GM12873 (cell line): Measurements from ENCODE around the gene BET1L.

Experiments
- CTCF ChIP-seq: IDR thresholded peaks from 2 replicates; pipeline ENCODE4 v1.5.1; 2012; ENCODE audit warnings: low read depth, mild to moderate bottlenecking, moderate library complexity, low read length, control low read depth; ENCODE audit not compliant: insufficient read depth; ENCODE audit errors: missing control alignments

Gene BET1L

DNA sequence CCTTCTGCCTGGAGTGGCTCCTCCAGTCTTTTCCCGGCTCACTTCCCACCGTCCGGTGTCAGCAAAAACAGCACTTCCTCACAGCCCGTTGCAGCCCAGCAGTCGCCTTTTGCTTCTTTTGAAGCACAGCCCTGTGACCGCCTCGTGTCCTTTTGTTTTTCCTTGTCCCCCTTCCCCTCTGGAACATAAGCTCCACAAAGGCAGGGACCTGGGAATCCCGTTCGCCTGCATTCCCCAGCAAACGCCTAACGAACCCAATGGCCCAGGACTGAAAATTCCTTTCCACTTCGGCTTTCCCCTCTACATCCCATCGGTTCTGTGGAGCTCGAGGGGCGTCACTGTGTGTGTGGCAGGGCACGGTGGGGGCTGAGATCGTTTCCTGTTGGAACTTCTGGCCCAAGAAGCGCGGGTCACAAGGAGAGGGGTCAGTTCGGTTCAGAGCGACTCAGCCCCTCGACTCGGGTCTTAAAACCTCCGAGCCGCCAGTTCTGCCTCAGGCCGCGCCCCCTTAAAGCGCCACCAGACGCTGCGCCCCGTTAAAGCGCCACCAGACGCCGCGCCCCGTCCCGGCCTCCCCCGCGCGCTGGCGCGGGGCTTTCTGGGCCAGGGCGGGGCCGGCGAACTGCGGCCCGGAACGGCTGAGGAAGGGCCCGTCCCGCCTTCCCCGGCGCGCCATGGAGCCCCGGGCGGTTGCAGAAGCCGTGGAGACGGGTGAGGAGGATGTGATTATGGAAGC lies 1.1 kb upstream of the BET1L start:
- TF ChIP-seq CTCF = no peak

- no peak for TF ChIP-seq CTCF
Measured at GRCh38 chr11:207863-208180, 623 bp upstream of the BET1L start.

- TF ChIP-seq CTCF = no peak
Measured at GRCh38 chr11:206526-207207, 532 bp downstream of the BET1L start.

DNA sequence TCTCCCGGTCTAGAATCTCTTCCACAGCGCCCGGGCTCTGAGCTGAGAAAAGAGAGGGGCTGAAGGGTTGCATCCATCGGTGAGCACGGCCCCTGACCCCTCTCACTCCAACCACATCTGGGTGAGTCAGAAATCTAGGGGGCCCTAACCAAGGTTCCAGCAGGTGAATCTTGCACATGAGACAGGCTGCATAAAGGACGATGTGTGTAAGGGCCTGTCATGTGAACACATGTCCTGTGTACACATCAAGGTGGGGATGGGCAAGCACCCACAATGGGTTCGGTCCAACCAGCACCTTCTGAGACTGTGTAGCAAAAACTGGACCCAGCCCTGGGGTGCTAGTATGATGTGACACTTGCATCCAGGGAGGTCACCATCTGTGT lies 1.2 kb downstream of the BET1L start:
- TF ChIP-seq CTCF = no peak

DNA sequence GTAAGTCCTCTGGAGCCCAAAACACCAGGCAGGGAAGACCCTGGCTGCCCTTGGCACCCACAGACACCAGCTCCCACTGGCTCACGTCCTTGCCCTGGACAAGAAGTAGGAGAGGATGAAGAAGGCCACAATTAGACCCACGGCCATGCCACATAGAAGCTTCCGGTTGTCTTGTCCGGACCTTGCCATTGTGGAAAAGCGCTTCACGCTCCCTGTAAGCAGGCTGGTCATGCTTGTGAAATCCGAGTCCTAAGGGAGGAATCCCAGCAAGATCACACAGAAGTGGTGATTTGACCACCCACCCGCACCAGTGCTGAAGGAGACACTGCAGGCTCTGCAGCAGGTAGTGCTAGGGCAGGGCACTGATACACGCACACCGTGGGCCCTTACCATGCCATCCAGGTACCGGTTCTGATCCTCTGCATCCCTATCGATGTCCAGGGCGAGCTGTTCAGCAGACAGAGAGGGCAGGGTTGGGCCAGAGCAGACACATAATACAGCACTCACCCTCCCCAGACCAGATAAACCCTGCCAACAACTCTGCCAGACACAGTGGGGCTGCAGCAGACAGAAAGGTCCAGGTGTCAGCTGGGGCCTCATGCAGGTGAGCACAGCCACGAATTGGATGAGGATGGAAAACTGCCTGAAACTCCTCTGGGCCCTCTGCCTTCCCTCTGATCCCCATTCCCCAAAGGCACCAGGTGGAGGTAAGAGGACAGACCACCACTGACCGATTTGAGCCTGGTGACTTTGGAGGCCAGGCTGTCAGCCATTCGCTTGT lies 1.8 kb downstream of the BET1L start:
- no peak for TF ChIP-seq CTCF

- TF ChIP-seq CTCF = no peak
Measured at GRCh38 chr11:204587-205109, 2.6 kb downstream of the BET1L start.
